ENCODE measurements around the gene ZNF468.

The ZNF468 gene

DNA sequence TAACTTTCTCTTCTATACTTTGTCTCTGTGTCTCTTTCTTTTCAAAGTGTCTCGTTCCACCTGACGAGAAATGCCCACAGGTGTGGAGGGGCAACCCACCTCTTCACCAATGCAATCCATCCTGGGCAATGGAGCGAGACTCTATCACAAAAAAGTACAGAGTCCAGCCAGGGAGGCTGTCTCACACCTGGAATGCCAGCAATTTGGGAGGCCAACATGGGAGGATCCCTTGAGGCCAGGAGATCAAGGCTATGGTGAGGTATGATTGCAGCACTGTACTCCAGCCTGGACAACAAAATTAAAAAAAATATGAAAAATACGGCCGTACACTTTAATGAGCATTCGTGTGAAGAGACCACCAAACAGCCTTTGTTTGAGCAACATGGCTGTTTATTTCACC is 68.0 kb downstream of the ZNF468 start:
- no peaks in the 10 kb centered on the region for H4K20me1 ChIP-seq (ENCODE audit: low read depth, low read length)
- H3K4me3 ChIP-seq (ENCODE audit: insufficient read depth, low read length, poor library complexity, severe bottlenecking): no peak overlapping the region
- H3K79me2 ChIP-seq (ENCODE audit: insufficient read depth, low read length): peaks cover 18% of the 10 kb centered on the region; the same call in 1 of the 2 replicates
- H3K9me2 ChIP-seq (replicated peaks; ENCODE audit: insufficient read depth, low read length): no peaks in the 10 kb centered on the region
- H3K27me3 ChIP-seq (ENCODE audit: low read length): no peaks in the 10 kb centered on the region
- no peak overlapping the region for H2AFZ ChIP-seq (ENCODE audit: low read depth, low read length, severe bottlenecking)
- no peaks in the 10 kb centered on the region for H3K9me3 ChIP-seq (ENCODE audit: insufficient read depth, low read length)
- no peak overlapping the region for H3K27ac ChIP-seq (ENCODE audit: low read depth, low read length)
- no peak overlapping the region for H3K4me2 ChIP-seq (ENCODE audit: low read depth, low read length, poor library complexity, severe bottlenecking)
- no peak overlapping the region for H3K9ac ChIP-seq (ENCODE audit: low read length)
- H3F3A ChIP-seq (ENCODE audit: insufficient read depth): no peaks in the 10 kb centered on the region
- H3K36me3 ChIP-seq (ENCODE audit: low read length): no peaks in the 10 kb centered on the region
- TF ChIP-seq EZH2phosphoT487 (conservative IDR thresholded peaks at IDR 0.05; ENCODE audit: low read length): no peak
